22Rv1 (cell line): ENCODE results near the gene PLEKHS1.

Source experiments
- H3K27ac ChIP-seq: fragments of 450-650 bp; 2 replicates; pipeline ENCODE4 v1.5.1; 2017
- ZFX ChIP-seq: fragments of 450-650 bp; IDR thresholded peaks from 2 replicates; pipeline ENCODE4 v1.6.1; 2017; ENCODE audit warnings: antibody characterized with exemption, borderline replicate concordance
- TF ChIP-seq, protein P1 (sequence below): fragments of 450-650 bp; IDR thresholded peaks from 2 replicates; pipeline ENCODE4 v1.5.1; 2017; ENCODE audit warnings: mild to moderate bottlenecking

Gene PLEKHS1

DNA sequence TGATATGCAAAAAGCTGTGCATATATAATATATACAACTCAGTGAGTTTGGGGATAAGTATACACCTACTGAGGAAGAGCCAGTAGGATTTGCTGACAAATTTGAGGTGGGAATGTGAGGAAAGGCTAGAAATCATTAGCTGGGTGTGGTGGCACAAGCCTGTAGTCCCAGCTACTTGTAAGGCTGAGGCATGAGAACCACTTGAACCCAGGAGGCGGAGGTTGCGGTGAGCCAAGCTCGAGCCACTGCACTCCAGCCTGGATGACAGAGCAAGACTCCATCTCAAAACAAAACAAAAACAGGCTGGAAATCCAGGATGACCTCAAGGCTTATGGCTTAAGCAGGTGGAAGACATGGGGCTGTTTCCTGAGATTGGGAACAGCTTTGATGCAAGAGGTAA lies 10.6 kb upstream of the PLEKHS1 start:
- H3K27ac ChIP-seq = no peak overlapping the region
- TF ChIP-seq, protein P1, sequence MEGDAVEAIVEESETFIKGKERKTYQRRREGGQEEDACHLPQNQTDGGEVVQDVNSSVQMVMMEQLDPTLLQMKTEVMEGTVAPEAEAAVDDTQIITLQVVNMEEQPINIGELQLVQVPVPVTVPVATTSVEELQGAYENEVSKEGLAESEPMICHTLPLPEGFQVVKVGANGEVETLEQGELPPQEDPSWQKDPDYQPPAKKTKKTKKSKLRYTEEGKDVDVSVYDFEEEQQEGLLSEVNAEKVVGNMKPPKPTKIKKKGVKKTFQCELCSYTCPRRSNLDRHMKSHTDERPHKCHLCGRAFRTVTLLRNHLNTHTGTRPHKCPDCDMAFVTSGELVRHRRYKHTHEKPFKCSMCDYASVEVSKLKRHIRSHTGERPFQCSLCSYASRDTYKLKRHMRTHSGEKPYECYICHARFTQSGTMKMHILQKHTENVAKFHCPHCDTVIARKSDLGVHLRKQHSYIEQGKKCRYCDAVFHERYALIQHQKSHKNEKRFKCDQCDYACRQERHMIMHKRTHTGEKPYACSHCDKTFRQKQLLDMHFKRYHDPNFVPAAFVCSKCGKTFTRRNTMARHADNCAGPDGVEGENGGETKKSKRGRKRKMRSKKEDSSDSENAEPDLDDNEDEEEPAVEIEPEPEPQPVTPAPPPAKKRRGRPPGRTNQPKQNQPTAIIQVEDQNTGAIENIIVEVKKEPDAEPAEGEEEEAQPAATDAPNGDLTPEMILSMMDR = no peak
- TF ChIP-seq ZFX = no peak

DNA sequence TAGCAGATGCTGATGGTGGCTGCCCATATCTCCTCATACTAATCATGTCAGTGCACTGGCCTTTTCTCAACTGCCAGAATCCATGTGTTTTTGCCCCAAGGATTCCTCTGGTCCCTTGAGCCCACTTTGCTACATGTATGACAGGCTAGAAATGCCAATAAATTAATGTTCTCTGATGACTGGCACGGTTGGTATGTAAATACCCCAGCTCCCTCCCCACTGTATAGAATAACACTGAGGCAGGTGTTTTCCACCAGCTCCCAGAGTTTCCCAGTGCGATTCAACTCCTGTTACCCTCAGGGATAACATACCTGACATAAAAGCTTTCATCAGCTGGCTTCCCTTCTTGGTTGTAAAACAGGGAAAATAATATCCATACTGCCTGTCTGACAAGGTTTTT lies 9.0 kb upstream of the PLEKHS1 start:
- TF ChIP-seq, protein P1 = no peak
- no peak for TF ChIP-seq ZFX
- H3K27ac ChIP-seq = no peak overlapping the region

DNA sequence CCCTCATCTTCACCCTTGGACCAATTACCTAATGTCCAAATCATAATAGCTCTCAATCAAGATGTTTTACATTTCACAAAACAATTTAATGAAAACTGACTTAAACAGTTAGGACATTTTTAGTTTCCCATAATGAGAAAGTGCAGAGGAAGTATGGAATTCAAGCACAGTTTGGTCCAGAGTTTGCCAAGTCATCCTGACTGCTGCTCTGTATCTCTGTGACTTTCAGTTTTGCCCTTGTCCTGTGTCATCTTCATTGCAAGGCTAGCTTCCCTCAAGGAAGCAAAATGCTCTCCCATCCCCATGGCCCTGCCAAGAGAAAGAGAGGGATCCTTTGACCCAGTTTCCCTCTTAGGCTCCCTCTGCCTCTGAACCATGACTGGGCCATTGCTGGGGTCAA lies 7.9 kb upstream of the PLEKHS1 start:
- TF ChIP-seq ZFX = no peak
- TF ChIP-seq, protein P1 = no peak
- no peak overlapping the region for H3K27ac ChIP-seq

DNA sequence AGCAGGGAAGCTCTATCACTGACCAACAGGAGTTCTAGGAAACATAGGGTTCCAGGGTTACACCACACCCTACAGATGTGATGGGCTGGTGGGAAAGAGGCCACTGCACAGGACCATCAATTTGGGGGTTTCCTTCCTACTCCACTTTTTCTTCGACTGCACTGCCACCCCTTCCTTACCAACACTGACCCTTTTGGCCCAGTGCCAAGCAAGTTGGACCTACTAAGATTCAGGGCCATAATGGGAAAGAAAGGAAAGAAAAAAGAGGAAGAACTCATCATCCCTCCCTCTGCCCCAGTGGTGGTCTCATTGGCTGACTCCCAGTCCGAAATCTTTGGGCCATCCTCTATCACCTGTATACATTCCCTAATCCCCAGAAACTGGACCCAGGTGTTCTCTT lies 6.1 kb upstream of the PLEKHS1 start:
- no peak overlapping the region for H3K27ac ChIP-seq
- TF ChIP-seq, protein P1 = no peak
- TF ChIP-seq ZFX = no peak

DNA sequence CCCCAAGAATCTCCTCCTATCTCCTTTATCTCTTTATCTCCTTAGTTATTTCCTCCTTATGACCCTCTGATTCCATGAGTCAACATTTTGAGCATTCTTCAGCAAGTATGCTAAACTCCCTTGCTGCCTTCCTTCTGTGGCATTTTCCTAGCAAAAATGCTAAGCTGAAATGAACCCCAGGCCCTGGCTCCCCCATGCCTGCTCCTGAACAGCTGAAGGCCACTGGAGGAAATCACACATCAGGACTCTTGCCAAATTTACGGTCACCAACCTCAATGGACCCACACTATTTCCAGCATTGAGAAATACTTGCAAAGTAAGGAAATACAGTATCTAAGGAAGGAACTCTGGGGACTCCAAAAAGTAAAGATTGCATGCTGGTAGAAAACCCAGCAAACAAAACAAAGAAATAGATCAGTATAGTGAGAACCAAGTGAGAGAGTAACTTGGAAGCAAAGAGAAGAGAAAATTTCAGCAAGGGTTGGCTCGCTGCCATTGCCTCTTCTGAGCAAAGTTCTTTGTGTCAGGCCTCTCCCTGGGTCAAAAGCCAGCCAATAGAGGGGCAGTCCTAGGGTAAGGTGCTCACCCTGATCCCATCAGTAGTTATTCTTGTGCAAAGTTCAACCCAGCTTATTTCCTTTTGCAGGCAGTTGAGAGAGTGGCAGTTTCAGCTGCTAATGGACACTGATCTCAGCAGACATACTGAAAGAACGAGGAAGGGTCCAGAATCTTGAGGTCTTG lies 5.1 kb upstream of the PLEKHS1 start:
- no peak for TF ChIP-seq ZFX
- TF ChIP-seq, protein P1 = no peak
- H3K27ac ChIP-seq = no peak overlapping the region

DNA sequence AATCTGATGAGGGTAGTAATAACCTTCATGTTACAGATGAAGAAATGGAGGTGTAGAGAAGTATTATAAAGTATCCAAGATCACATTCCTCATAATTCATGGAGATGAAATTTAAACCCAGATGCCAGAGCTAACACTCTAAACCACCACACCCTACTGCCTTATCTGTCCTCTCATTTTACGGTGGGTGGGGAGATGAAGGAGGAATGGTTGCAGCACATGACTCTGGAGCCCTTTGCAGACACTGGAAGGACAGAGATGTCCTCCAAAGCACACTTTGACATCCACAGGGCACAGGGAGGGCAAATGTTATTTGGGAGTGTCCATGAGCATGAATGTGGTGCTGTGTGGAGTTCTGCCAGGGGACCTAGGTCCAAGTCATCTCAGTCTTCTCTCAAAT lies 1.1 kb downstream of the PLEKHS1 start:
- no peak overlapping the region for H3K27ac ChIP-seq
- TF ChIP-seq ZFX = no peak
- TF ChIP-seq, protein P1 = no peak

DNA sequence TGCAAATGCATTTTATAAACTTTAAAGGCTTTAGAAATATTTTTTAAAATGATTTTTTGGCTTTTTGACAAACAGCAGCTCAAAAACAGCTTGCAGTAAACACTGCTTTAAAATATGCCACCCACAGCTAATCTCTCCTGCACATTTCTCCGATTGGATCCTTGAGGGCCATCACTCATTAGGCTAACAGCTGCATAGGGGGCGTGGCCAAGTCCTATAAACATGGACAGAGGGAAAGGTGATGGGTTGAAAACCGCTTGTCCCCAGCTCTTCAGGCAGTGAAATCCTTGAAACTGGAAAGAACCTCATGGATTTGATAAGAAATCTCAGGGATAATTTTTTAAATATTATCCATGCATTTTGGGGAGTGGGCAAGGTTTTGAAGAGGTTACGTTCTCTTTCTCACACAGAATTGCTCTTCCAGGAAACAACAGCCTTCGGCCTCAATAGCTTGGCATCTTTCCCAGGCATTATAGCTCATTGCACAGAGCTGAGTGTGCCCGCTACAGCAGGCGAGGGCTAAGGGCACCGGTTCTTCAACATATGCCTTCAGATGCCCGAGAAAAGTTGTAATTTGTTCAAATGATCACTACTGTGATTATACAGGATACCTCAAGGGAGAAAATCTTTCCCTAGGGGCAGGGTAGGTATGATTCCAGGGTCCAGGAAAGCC lies 1.7 kb downstream of the PLEKHS1 start:
- TF ChIP-seq ZFX = no peak
- TF ChIP-seq, protein P1 = no peak
- no peak overlapping the region for H3K27ac ChIP-seq
